A673 (cell line): Measurements from ENCODE around the gene DNAJB6. TPM values are rescaled to one million over a fixed set of nuclear protein-coding genes. Genes with fewer than 3 reads are reported as not detected.

Experiments
- BruUV-seq: library from RNA; stranded (reverse); fragments of 400-500 nt; replicated peaks from 2 replicates; lab custom pipeline; 2021; lab: Mats Ljungman, UMichigan
- CTCF ChIA-PET: fragments of 300-600 bp; sonication (Branson Sonifier 250); formaldehyde crosslinking; loops from one replicate; lab custom pipeline; 2022; ENCODE audit warnings: antibody characterized with exemption; lab: Charles Lee
- POLR2A ChIA-PET: fragments of 300-600 bp; sonication (Branson Sonifier 250); formaldehyde crosslinking; loops from one replicate; lab custom pipeline; 2022; ENCODE audit warnings: antibody characterized with exemption; ENCODE audit not compliant: low non-redundant PET; lab: Charles Lee
- DNase-seq: peaks from one replicate; pipeline ENCODE4 v3.0.0-alpha.2; 2015; ENCODE audit warnings: low spot score
- H3K27ac ChIP-seq: fragments of 200-600 bp; sonication (generic); 2 replicates; pipeline ENCODE4 v1.5.1; 2016; ENCODE audit warnings: mixed run types, low read depth, mild to moderate bottlenecking, mixed read lengths, antibody characterized with exemption, low read length; ENCODE audit not compliant: poor library complexity, severe bottlenecking
- H3K27me3 ChIP-seq: fragments of 200-600 bp; sonication (generic); replicated peaks from 2 replicates; pipeline ENCODE4 v1.6.1; 2017; ENCODE audit warnings: mixed run types, low read depth, mild to moderate bottlenecking, mixed read lengths, antibody characterized with exemption, low read length; ENCODE audit not compliant: insufficient read depth, poor library complexity
- H3K36me3 ChIP-seq: fragments of 200-600 bp; sonication (generic); 2 replicates; pipeline ENCODE4 v1.6.1; 2016; ENCODE audit warnings: mixed run types, mild to moderate bottlenecking, mixed read lengths, antibody characterized with exemption, low read length; ENCODE audit not compliant: insufficient read depth, poor library complexity, severe bottlenecking
- H3K4me1 ChIP-seq: fragments of 200-600 bp; sonication (generic); 2 replicates; pipeline ENCODE4 v1.6.1; 2017; ENCODE audit warnings: mixed run types, mild to moderate bottlenecking, mixed read lengths, antibody characterized with exemption, low read length; ENCODE audit not compliant: insufficient read depth, poor library complexity, severe bottlenecking
- H3K4me3 ChIP-seq: fragments of 200-600 bp; sonication (generic); 2 replicates; pipeline ENCODE4 v1.5.1; 2016; ENCODE audit warnings: low read depth, mixed run types, mild to moderate bottlenecking, mixed read lengths, low read length; ENCODE audit not compliant: poor library complexity, severe bottlenecking
- H3K9me3 ChIP-seq: fragments of 200-600 bp; sonication (generic); 2 replicates; pipeline ENCODE4 v1.6.1; 2016; ENCODE audit warnings: mixed run types, low read depth, mild to moderate bottlenecking, mixed read lengths, antibody characterized with exemption, low read length; ENCODE audit not compliant: poor library complexity, severe bottlenecking
- CTCF ChIP-seq: fragments of 300-800, 200-600 bp; sonication (generic); conservative IDR thresholded peaks from 2 replicates; pipeline ENCODE4 v1.5.1; 2017; ENCODE audit warnings: low read depth, mild to moderate bottlenecking, antibody characterized with exemption, low read length, moderate library complexity, mixed read lengths
- EZH2 ChIP-seq: fragments of 200-600 bp; sonication (generic); IDR thresholded peaks from 2 replicates; pipeline ENCODE4 v1.6.1; 2017; ENCODE audit warnings: borderline replicate concordance, low read depth, mild to moderate bottlenecking, mixed read lengths, antibody characterized with exemption, low read length; ENCODE audit not compliant: poor library complexity, severe bottlenecking
- intact Hi-C: fragments of 100-400 bp; cut with micrococcal nuclease; formaldehyde crosslinking; loops from one replicate; pipeline ENCODE4 v1.10.0; 2022; ENCODE audit not compliant: unreplicated experiment
- total RNA-seq: library from RNA; stranded (reverse); gene quantifications from 2 replicates; pipeline ENCODE4 v1.2.3, GENCODE V29; 2021

Gene DNAJB6
- total RNA-seq, 1 experiment from 2014 or later: 146 TPM

- ChIA-PET CTCF (no interaction called here), POLR2A (no interaction called here)
- BruUV-seq: no TSS peak
- TF ChIP-seq EZH2 (no peak), CTCF (no peak)
- Histone ChIP-seq H3K27me3 (peaks cover 8% of the 10 kb centered on the region), H3K36me3 (no peaks in the 10 kb centered on the region), H3K4me3 (no peak overlapping the region), H3K27ac (no peak overlapping the region), H3K9me3 (no peaks in the 10 kb centered on the region), H3K4me1 (no peaks in the 10 kb centered on the region)
- intact Hi-C loops: no loop called here
- DNase-seq: no peak
Observed at GRCh38 chr7:157437519-157438061, 100.8 kb downstream of the DNAJB6 start.

- intact Hi-C loops: no loop called here
- no peak overlapping the region for H3K4me3 ChIP-seq
- no peaks in the 10 kb centered on the region for H3K36me3 ChIP-seq
- no peak for TF ChIP-seq EZH2
- TF ChIP-seq CTCF: no peak
- no peak overlapping the region for H3K27ac ChIP-seq
- no peak for DNase-seq
- H3K4me1 ChIP-seq: no peaks in the 10 kb centered on the region
- peaks cover 8% of the 10 kb centered on the region for H3K27me3 ChIP-seq
- CTCF ChIA-PET: no interaction called here
- BruUV-seq: no TSS peak
- POLR2A ChIA-PET: no interaction called here
- no peaks in the 10 kb centered on the region for H3K9me3 ChIP-seq
Observed at GRCh38 chr7:157438121-157439025, 101.6 kb downstream of the DNAJB6 start.

- BruUV-seq: no TSS peak
- intact Hi-C loops: no loop called here
- Histone ChIP-seq H3K4me3 (no peak overlapping the region), H3K27ac (no peak overlapping the region), H3K4me1 (no peaks in the 10 kb centered on the region), H3K36me3 (no peaks in the 10 kb centered on the region), H3K9me3 (no peaks in the 10 kb centered on the region), H3K27me3 (peaks cover 8% of the 10 kb centered on the region)
- POLR2A ChIA-PET: no interaction called here
- DNase-seq: no peak
- TF ChIP-seq EZH2 (no peak), CTCF (no peak)
- CTCF ChIA-PET: no interaction called here
Observed at GRCh38 chr7:157439149-157439548, 102.3 kb downstream of the DNAJB6 start.
